CMK (cell line): ENCODE measurements around the gene FGF6.
"Not testable (repeated sequence)": the region's sequence is repeated elsewhere in the genome, so short reads cannot be mapped to it uniquely, and the experiment has no call there.

Source experiments
- DNase-seq: peaks from one replicate; pipeline ENCODE4 v3.0.0-alpha.2; 2010; ENCODE audit warnings: low read depth

Gene FGF6, protein sequence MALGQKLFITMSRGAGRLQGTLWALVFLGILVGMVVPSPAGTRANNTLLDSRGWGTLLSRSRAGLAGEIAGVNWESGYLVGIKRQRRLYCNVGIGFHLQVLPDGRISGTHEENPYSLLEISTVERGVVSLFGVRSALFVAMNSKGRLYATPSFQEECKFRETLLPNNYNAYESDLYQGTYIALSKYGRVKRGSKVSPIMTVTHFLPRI

DNA sequence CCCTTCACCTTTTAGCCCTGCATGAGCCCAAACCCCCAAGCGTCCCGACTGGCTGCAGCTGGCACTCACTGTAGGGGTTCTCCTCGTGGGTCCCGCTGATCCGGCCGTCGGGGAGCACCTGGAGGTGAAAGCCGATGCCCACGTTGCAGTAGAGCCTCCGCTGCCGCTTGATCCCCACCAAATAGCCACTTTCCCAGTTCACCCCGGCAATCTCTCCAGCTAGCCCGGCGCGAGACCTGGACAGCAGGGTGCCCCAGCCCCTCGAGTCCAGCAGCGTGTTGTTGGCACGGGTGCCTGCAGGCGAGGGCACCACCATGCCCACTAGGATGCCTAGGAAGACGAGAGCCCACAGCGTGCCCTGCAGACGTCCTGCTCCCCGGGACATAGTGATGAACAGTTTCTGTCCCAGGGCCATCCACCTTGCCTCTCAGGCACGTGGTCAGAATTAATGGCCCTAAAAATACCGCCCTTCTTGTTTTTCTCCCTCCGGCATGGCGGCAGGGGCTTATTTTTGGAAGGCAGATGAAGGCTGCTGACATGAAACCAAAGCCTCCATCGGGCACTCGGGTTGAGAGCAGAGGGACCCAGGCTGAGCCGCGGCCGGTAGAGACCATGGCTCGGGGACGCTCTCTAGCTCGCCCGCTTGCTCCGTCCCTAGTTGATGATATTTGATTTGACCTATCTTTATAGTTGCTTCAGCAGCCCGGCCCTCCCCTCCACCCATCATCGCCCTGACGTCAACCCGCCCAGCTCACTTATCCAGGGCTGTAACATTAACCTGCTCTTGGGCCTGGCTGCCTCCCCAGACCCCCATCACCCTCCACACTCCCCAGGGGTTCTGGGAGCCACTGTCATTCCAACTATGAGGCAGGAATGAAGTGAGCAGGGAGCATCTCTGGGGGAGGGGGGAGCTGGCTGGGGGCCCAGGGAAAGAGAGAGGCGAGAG is at the start of gene FGF6:
Gene FGF6, minus strand, starts transcription at position 660 of the 946 bp plus-strand sequence. Its CDS starts 245 bp downstream, at position 415.
- DNase-seq: no peak

DNA sequence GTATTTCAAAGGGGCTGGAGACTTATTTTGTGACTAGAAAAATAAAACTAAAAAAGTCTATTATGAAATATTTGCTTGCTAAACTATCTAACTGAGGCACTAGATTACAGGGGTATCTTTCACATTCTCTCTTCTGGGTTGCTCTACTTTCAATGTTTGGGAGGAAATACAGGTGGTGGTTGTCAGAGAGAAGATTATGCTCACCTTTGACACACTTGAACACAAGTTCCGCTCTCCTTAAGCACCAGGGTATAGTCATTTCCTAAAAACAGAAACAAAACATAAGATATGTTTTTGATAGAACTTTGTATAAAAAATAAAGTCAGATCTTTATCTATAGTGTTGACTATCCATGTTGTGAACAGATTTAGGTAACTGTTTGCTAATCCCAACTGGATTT is 45.4 kb upstream of the FGF6 start:
- no peak for DNase-seq

DNA sequence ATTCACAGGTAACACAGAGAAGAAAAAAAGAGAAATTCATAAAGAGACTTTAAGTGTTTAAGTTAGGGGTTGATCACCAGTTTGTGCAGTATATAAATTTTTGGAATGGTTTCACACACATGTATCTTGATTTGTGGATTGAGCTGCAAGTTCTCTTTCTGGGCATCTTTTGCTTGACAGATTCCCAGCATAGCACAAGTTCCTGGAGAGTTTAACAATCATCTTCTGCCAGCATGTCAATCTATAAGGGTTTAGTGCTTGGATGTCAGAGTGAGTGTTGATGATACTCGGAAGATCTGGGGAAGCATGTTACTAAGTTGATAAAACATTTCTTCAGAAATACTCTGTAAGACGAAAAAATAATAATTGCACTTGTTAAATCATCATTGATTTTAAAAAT is 43.9 kb upstream of the FGF6 start:
- DNase-seq: no peak

DNA sequence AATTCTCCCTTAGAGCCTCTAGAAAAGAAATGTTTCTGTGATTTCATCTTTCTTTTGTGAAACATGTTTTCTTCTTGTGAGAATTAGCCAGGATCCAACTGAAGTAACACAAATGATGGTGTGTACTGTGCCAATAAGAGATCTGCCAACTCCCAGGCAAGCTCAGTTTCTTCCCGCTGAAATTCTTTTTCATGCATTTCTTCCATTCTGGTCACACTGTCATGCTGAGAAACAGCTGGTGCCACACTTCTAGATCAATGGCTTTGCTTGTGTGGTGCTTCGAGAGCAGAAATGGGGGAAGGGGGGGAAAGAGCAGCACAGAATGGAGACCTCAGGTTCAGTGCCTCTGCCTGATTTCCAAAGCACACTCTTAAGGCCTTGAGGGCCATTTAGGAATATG is 41.4 kb upstream of the FGF6 start:
- no peak for DNase-seq

DNA sequence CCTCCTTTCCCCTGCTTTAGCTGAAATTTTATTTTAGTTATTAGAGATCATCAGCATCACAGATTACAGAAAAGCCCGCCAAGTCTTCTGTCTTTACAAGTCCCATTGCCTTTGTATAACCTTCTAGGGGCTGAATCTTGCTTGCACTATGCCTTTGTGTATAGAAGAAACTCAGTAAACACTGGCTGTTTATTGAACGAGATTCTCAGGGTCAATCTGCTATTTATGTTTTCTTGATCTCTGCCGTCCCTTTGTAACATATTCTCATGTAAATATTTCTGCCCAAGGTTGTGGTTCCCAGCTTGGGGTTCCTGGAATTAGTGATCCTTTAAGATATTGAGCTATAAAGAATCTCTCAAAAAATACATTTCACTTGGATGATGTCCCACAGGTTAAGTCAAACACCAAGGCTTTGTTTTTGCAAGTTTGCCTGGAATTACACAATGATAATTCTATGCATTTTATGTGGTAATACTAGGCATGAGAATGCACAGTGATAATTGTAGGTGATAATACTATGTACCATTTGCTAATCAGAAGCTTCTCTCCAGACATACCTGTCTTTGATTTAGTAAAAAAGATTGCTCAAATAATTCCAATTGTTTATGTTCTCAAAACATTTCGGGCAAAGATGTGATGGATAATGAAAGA is 40.6 kb upstream of the FGF6 start:
- DNase-seq: no peak

DNA sequence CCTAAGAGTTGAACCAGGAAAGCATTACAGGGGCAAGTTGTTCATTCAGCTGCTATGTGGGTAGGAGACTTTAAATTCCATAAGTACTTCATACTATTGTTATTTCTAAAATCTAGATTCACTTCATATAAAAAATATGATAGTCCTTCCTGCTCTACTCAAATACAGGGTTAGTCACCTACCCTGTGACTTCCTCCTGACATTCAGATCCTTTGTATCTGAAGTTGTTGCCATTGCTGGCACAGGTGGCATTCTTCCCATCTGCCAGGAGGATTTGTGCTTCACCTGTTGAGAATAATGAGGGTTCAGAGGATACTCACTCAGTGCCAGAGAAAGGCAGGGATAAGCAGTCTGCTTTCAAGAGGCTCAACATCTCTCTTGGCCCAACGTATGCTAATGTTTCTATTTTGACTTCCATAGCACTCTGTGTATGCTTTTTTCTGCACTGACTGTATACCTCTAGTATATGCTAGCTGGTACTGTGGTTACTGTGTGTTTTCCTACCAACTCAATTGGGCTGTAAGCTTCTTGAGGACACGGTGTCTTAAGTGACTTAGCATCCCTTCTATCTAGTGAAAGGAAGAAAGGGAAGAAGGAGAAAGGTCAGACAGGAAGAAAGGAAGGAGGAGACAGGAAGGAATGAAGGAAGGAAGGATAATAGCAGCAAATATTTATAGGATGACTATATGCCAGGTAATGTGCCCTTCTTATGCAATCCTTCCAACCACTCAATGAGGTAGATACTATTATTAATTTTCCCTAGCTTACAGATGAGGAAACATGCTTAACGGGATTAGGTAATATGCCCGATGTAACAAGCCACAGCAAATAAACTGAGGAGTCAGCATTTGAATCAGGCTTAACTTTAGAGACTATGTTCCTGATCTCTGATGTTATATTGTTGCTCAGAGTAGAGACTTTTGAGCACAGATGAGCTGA is 38.5 kb upstream of the FGF6 start:
- no peak for DNase-seq

DNA sequence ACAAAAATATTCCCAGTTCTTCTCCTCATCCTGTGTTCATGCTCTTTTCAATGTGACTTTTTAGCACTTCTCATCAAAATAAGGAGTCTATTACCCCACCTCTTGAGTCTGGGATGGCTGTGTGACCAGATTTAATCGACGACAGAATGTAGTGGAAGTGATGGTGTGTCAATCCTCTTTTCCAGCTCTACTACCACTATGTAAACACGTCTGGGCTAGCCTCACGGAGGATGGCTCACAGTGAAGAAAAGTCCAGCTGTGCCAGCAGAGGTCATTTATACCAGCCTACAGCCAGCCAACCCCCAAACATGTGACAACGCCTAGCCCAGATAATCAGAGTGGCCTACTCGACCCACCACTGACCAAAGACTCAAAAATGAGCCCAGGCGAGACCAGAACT is 37.3 kb upstream of the FGF6 start:
- no peak for DNase-seq

DNA sequence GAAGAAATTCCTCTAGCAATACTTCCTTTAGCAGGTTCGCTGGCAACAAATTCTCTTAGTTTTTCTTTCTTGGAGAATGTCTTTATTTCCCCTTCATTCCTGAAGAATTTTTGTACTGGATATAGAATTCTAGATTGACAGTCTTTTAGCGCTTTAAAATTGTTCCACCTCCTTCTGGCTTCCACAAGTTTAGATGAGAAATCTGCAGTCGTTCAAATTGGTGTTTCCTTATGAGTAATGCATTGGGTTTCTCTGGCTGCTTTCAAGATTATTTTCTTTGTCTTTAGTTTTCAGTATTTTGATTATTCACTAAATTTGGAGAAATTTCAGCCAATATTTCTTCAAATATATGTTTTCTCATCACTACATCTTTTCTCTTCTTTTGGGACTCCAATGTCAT is 33.3 kb upstream of the FGF6 start:
- DNase-seq: no peak

DNA sequence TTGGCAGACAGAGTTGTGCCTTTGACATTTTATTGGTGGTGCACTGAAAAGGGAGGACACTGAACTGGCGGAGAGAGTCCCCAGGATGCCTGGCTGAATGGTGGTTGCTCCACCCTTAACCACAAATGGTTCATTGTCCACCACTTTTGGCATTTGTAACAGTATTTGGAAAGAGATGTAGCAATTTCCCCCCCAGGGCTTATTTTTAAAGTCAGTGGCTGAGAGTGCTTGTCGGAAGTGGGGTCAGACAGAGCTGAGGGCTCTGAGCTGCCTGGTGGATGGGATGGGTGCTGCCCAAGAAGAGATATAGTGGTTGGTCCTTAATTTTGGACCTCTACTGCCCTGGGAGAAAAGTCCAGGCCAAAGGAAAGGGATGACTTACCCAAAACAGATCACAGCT is 31.5 kb upstream of the FGF6 start:
- DNase-seq: no peak

DNA sequence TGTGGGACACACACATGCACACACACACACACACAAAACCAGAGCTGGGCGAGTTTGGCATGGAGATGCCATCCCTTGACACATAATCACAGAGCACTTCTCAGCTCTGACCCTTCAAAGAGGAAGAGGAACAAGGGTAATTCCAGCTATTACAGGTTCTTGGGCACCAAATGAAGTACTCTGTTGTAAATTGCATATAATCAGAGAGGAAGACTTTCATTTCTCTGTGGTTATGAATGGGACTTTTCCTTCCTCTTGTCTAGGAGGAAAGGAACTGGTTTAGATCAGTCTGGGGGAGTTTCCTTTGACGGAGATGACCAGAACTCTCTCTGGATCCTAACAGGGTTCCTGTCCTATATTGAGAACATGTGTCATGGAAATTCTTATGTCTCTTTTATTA is 26.4 kb upstream of the FGF6 start:
- DNase-seq: no peak

DNA sequence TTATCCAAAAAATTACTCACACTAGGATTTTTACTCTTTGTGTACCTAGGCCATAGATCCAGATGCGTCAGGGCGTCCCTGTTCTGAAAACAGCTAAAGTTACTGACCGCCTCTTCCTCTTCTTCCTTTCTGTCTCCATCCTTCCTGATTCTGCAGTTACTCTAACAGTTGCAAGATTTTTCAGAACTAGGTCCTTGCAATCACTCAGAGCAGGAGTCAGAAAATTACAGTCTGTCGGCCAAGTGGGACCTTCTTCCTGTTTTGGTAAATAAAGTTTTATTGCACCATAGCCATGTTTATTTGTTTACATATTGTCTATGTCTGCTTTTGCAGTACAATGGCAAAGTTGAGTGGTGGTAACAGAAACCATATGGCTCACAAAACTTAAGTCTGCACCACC is 25.6 kb upstream of the FGF6 start:
- no peak for DNase-seq

DNA sequence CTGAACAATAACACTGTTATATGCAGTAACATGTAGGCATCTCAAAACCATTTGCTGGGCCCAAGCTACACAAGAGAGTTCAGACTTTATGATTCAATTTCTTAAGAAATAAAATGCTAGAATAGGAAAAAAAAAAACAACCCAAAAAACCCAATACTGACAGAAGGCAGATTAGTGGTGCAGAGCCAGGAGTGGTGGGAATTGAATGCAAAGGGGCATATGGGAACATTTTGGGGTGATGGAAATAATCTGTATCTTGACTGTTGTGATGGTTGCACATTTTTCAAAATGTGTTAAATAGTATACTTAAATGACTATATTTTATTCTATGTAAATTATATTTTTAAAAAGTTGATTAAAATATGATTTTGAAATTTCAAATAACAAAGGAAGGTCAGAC is 23.4 kb upstream of the FGF6 start:
- DNase-seq: no peak

DNA sequence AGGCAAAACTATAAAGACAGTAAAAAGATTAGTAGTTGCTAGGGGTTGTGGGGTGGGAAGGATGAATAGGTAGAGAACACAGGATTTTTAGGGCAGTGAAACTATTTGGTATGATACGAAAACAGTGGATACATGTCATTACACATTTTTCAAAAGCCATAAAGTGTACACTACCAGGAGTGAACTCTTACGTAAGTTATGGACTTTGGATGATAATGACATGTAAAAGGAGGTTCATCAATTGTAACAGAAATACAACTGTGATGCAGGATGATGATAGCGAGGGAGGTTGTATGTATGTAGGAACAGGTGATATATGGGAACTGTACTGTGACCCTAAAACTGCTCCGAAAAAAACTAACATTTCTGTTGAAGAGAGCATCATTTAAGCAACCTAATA is 15.1 kb upstream of the FGF6 start:
- DNase-seq: no peak

DNA sequence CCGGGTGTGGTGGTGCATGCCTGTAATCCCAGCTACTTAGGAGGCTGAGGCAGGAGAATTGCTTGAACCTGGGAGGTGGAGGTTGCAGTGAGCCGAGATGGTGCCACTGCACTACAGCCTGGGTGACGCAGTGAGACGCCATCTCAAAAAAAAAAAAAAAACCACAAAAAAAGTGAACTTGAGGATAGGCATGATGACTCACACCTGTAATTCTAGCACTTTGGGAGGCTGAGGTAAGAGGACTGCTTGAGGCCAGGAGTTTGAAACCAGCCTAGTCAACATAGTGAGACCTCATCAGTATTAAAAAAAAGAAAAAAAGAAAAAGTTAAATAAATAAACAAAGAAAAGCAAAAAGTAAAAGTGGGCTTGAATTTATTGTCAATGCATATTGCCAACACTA is 10.2 kb upstream of the FGF6 start:
- DNase-seq: not testable (repeated sequence)

DNA sequence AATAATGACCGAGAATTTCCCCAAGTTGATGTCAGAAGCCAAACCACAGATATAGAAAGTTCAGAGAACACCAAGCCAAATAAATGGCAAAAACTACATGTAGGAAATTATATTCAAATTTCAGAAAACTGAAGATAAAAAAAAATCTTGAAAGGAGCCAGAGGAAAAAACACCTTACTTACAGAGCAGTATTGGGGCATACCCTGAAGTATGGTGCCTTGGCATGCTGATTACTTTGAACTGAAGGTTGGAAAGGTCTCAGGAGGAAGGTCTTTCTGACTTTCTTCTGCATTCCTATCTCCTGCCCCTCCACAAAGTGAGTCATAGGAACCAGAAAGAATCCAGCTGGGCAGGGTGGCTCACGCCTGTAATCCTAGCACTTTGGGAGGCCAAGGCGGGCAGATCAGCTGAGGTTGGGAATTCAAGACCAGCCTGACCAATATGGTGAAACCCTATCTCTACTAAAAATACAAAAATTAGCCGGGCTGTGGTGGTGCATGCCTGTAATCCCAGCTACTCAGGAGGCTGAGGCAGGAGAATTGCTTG is 8.8 kb upstream of the FGF6 start:
- DNase-seq: no peak

DNA sequence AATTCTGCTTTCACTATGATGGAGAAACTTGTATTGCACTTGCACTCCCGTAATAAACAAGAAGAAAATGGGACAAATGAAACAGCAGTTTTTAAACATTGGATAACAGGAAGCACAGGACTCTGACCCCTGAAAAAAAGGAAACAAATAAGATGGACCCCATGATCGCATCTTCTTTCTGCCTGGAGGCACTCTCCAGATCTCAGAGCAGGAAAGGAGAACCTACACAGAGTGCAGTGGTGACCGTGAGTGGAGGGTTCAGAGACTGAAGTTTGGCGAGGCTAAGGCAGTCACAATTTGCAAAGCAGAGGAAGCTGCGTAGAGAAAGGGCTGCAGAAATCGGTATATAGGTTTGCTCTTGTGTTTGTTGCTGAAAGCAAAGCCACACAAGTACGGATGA is 6.1 kb upstream of the FGF6 start:
- no peak for DNase-seq

DNA sequence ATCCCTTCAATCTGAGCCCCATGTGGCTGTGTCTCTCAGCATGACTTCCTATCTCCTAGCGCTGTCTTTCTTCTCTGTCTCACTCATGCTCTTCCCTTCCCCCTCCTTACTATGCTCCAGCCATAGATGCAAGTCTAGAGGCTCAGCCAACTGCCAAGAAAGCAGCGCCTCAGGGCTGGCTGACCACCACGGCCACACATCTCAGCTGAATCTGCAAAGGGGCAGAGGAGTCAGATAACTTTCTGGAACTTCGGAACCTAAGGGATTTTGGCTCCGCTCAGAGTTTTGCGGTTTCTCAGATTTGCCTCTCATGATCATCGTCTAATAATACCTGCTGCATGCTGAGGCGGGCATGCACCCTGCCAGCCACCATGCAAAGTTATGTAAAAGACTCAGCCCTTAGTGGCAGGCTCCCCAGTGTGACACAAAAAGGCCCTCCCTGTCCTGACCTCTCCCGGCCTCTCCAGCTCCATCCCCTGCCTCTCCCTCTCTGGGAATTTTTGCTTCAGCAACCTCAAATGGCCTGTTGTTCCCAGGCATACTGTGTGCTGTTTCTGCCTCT is 5.0 kb upstream of the FGF6 start:
- DNase-seq: no peak

DNA sequence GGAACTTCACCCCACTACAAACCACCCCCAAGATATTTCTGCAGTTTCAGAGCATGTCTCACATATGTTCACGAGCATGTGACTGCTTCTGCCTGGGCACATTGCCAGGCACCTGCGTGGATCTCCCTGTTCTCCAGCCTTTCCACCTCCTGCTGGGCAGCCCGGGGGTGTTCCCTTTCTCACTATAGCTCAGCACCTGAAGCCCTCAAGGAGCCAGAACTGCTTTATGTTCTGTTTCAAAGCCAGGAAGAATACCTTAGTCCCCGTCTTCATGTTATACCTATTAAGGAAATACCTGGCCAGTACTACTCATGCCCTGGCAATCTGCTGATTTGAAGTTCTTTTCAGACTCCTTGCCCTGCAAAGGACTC is 4.2 kb upstream of the FGF6 start:
- no peak for DNase-seq

DNA sequence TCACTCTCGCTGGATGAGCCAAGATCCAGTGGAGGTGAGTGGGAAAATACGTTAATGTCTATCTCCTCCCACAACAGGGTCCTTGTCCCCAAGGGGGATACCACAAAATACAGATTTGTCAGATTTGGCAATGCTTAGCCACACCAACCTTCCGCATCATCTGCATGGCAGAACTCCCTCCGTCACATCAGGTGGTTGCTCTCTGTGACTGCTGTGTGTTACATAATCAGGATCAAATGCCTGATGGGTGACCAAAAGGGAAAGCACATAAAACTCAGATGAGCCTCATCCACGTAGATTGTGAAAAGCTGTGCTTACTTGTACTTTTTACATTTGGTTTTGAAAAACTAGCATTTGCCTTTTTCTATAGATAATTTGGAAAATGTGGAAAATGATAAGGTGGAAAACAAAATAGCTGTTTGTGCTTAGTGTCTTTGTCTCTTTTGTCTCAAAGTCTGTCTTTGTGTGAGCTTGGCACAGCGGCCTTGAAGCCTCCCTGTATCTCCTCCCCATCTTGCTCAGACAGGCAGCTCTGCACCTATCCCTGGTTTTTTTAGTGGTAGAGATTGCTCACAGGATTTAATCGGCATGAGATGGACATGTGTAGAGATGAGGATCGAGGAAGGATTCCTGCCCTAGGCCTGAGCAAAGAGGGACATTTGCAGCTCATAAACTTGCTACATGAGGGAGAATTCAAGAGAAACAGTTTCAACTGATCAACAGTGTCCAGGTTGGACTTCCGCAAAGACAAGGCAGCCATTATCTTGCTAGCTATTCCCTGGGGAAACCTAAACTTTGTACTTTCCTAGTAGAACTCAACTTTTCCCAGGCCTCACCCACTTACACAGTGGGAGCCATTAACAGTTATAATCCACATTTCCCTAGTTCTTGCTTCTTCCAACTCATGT is 3.6 kb upstream of the FGF6 start:
- no peak for DNase-seq

DNA sequence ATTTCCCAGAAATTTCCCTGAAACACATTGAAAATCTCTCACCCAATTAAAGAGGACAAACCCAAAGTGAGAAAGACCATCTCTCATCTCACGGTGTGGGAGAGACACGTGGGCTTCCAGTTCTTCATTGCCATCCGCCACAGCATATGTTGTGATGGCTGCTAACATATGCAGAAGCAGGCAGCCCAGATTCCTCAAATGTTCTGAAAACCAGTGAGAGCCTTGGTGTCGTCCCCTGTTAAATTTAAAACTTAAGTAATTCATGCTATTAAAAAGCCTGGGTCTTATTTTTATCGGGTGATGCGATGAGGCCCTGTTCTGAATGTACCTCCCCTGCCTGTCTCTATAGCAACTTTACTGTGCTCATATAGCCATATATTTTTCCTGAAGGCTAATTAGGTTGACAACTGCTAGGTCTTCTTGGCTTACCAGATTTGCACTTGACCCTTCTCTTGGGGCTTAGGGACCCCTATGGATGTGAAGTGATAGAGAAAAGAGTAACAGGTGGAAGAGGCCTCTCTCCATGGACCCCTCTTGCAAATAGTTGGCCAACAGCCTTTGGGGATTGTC is 2.8 kb upstream of the FGF6 start:
- DNase-seq: no peak
